Endodermal cell (in vitro differentiated cells): ENCODE measurements around the gene POLE4. TPM values are rescaled to one million over a fixed set of nuclear protein-coding genes. Genes with fewer than 3 reads are reported as not detected.

ENCODE experiments used
- DNase-seq: peaks from one replicate; pipeline ENCODE4 v3.0.0-alpha.2; 2017
- H3K27ac ChIP-seq: 2 replicates; pipeline ENCODE4 v1.5.1; 2013; ENCODE audit warnings: mild to moderate bottlenecking, low read depth, low read length, moderate library complexity
- H3K27me3 ChIP-seq: 2 replicates; pipeline ENCODE4 v1.6.1; 2013; ENCODE audit warnings: mild to moderate bottlenecking, low read length, moderate library complexity; ENCODE audit not compliant: insufficient read depth, control insufficient read depth, poor library complexity, severe bottlenecking
- H3K36me3 ChIP-seq: 2 replicates; pipeline ENCODE4 v1.7.0; 2013; ENCODE audit warnings: mild to moderate bottlenecking, low read length, moderate library complexity; ENCODE audit not compliant: control insufficient read depth, insufficient read depth
- H3K4me1 ChIP-seq: one replicate; pipeline ENCODE4 v1.7.0; 2013; ENCODE audit warnings: low read length; ENCODE audit not compliant: control insufficient read depth, insufficient read depth
- H3K4me3 ChIP-seq: 2 replicates; pipeline ENCODE4 v1.5.1; 2013; ENCODE audit warnings: mild to moderate bottlenecking, low read length, moderate library complexity
- H3K9ac ChIP-seq: 2 replicates; pipeline ENCODE4 v1.6.1; 2013; ENCODE audit warnings: mild to moderate bottlenecking, low read length, moderate library complexity; ENCODE audit not compliant: poor library complexity, severe bottlenecking; ENCODE audit errors: extremely low read depth
- H3K9me3 ChIP-seq: 2 replicates; pipeline ENCODE4 v1.6.1; 2013; ENCODE audit warnings: mild to moderate bottlenecking, low read length, moderate library complexity; ENCODE audit not compliant: control insufficient read depth
- H3K27ac Mint-ChIP-seq: 2 replicates; pipeline ENCODE4 v1.8.0; 2020; ENCODE audit warnings: mixed read lengths
- H3K27me3 Mint-ChIP-seq: 2 replicates; pipeline ENCODE4 v1.8.0; 2021; ENCODE audit warnings: mild to moderate bottlenecking, mixed read lengths; ENCODE audit not compliant: insufficient read depth
- H3K36me3 Mint-ChIP-seq: 2 replicates; pipeline ENCODE4 v1.8.0; 2020; ENCODE audit warnings: low read depth, mixed read lengths
- H3K4me1 Mint-ChIP-seq: 2 replicates; pipeline ENCODE4 v1.8.0; 2020; ENCODE audit warnings: mixed read lengths
- H3K4me3 Mint-ChIP-seq: 2 replicates; pipeline ENCODE4 v1.8.0; 2020; ENCODE audit warnings: mild to moderate bottlenecking, moderate library complexity, mixed read lengths
- H3K9me3 Mint-ChIP-seq: 2 replicates; pipeline ENCODE4 v1.8.0; 2020; ENCODE audit warnings: mild to moderate bottlenecking, mixed read lengths
- CTCF ChIP-seq: fragments of 200-600 bp; sonication (generic); conservative IDR thresholded peaks from 2 replicates; pipeline ENCODE4 v1.5.0; 2021; ENCODE audit warnings: antibody characterized with exemption, mild to moderate bottlenecking
- WGBS, 2 experiments: methylation state at CpG; one replicate each; pipeline versions ENCODE4 v1.1.5 to v1.1.7; 2013; ENCODE audit warnings: missing lambda C conversion rate in 2 of 2, mixed read lengths in 1 of 2; ENCODE audit not compliant: insufficient coverage in 1 of 2, insufficient read length in 1 of 2; 5-methylcytosine and 5-hydroxymethylcytosine counted together
- total RNA-seq, 2 donors: library from RNA; stranded (reverse); fragmentation: NEBNext Ultra II Directional in 1 of 2; extraction: Animal tissue kit (Norgen Biotek cat#: 25700) in 1 of 2; gene quantifications; 2 replicates in 1 of 2; 3 replicates in 1 of 2; pipeline ENCODE4 v1.2.1, GENCODE V29; 2021

POLE4 gene
- total RNA-seq, 2 donors from 2014 or later: 38.4 to 40.9 TPM

- Histone ChIP-seq H3K9ac (no peak overlapping the region), H3K27ac (no peak overlapping the region), H3K4me3 (no peak overlapping the region), H3K27me3 (no peaks in the 10 kb centered on the region), H3K4me1 (no peaks in the 10 kb centered on the region), H3K9me3 (peaks cover 8% of the 10 kb centered on the region), H3K36me3 (no peaks in the 10 kb centered on the region)
- peaks cover 3% of the 10 kb centered on the region for H3K4me1 Mint-ChIP-seq
- H3K36me3 Mint-ChIP-seq: no peaks in the 10 kb centered on the region
- H3K27me3 Mint-ChIP-seq: no peaks in the 10 kb centered on the region
- H3K4me3 Mint-ChIP-seq: no peak overlapping the region
- WGBS, 2 experiments: 84 to 92% methylated on average over 3 to 4 of the region's 5 CpGs
- no peaks in the 10 kb centered on the region for H3K9me3 Mint-ChIP-seq
- no peak overlapping the region for H3K27ac Mint-ChIP-seq
- no peak for DNase-seq
- no peak for TF ChIP-seq CTCF
These were observed 41.0 kb downstream of the POLE4 start for GRCh38 chr2:74999468-74999867.

- H3K9me3 Mint-ChIP-seq: no peaks in the 10 kb centered on the region
- Histone ChIP-seq H3K9me3 (peaks cover 8% of the 10 kb centered on the region), H3K27ac (no peak overlapping the region), H3K9ac (no peak overlapping the region), H3K27me3 (no peaks in the 10 kb centered on the region), H3K36me3 (no peaks in the 10 kb centered on the region), H3K4me3 (no peak overlapping the region), H3K4me1 (no peaks in the 10 kb centered on the region)
- WGBS, 2 experiments: 85 to 86% methylated on average over 3 of the region's 3 CpGs
- no peak overlapping the region for H3K27ac Mint-ChIP-seq
- no peaks in the 10 kb centered on the region for H3K27me3 Mint-ChIP-seq
- peaks cover 4% of the 10 kb centered on the region for H3K4me1 Mint-ChIP-seq
- TF ChIP-seq CTCF: no peak
- H3K36me3 Mint-ChIP-seq: no peaks in the 10 kb centered on the region
- no peak overlapping the region for H3K4me3 Mint-ChIP-seq
- no peak for DNase-seq
These were observed 43.6 kb downstream of the POLE4 start for GRCh38 chr2:75002007-75002406.

GRCh38 chr2:75003276-75003675, 44.8 kb downstream of the POLE4 start:
- Histone ChIP-seq H3K9me3 (peaks cover 5% of the 10 kb centered on the region), H3K27me3 (no peaks in the 10 kb centered on the region), H3K36me3 (no peaks in the 10 kb centered on the region), H3K9ac (no peak overlapping the region), H3K4me1 (no peaks in the 10 kb centered on the region), H3K4me3 (no peak overlapping the region), H3K27ac (no peak overlapping the region)
- Mint-ChIP-seq H3K9me3 (no peaks in the 10 kb centered on the region), H3K27me3 (no peaks in the 10 kb centered on the region), H3K4me3 (no peak overlapping the region), H3K36me3 (no peaks in the 10 kb centered on the region), H3K4me1 (peaks cover 4% of the 10 kb centered on the region), H3K27ac (no peak overlapping the region)
- no peak for DNase-seq
- no peak for TF ChIP-seq CTCF
- 88 to 100% methylated on average over 2 of the region's 2 CpGs for WGBS, 2 experiments
